ENCODE results near the gene SLC50A1.

DNA sequence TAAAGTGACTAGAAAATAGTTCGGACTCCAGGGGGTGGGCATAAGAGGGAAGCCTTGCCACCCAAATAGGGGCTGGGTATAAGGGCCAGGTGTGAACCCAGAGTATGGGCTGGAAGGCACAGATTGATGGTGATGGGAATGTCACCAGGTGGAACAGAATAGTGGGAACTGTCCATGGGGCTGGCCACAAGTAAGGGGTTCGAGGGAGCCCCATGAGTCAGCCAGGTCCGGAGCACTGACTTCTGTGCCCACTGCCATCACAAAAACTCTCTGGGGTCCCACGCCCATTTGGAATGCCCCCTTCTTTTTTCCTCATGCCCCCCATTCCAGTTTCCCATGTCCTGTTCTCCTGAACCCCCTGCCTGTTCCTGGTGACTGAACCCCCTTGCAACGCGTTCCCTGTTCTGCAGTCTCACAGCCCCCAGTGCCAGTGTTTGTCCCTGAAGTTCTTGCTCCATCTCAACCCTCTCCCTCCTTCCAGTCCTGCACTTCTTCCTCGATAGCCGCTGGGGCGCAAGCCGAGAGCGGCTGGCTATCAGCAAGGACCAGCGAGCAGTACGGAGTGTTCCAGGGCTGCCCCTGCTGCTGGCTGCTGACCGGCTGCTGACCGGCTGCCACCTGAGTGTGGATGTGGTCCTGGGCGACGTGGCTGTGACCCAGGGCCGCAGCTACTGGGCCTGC lies 45.9 kb downstream of the SLC50A1 start:
- TF ChIP-seq, protein P1, sequence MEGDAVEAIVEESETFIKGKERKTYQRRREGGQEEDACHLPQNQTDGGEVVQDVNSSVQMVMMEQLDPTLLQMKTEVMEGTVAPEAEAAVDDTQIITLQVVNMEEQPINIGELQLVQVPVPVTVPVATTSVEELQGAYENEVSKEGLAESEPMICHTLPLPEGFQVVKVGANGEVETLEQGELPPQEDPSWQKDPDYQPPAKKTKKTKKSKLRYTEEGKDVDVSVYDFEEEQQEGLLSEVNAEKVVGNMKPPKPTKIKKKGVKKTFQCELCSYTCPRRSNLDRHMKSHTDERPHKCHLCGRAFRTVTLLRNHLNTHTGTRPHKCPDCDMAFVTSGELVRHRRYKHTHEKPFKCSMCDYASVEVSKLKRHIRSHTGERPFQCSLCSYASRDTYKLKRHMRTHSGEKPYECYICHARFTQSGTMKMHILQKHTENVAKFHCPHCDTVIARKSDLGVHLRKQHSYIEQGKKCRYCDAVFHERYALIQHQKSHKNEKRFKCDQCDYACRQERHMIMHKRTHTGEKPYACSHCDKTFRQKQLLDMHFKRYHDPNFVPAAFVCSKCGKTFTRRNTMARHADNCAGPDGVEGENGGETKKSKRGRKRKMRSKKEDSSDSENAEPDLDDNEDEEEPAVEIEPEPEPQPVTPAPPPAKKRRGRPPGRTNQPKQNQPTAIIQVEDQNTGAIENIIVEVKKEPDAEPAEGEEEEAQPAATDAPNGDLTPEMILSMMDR (IDR thresholded peaks at IDR 0.05; ENCODE audit: insufficient read depth, low read depth, low read length), result no peak
- no peak for TF ChIP-seq EZH2 (IDR thresholded peaks at IDR 0.05; ENCODE audit: insufficient read depth, low read length)

Measured in astrocyte (in vitro differentiated cells and primary cell).